ENCODE data around the gene FMNL2.
A peak's percentile ranks its signal among the peaks of the same experiment; 100 is the strongest.

FMNL2 gene

DNA sequence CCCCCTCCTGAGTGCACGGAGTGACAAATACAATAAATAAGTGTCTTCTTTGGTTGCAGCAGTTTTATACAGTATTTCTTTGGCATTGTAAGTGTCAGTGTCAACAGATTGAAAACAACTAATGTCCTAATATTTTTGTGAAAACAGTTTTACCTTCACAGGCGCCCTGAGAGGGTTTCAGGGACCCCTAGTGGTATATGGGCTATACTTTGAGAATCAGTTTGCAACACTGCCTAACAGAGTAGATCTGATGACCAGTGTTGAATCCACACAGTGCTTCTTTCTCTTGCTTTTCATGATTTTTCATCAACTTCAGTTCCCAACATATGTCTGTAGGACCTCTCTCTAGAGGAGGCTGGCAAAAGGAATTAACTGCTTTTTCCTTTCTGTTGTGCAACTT is 220.1 kb downstream of the FMNL2 start:
- FAIRE-seq = no peak
- no peak for TF ChIP-seq POLR2A (IDR thresholded peaks at IDR 0.05; ENCODE audit: low read depth, low read length)
- TF ChIP-seq POLR2AphosphoS5 (IDR thresholded peaks at IDR 0.05; ENCODE audit: low read depth, low read length) = no peak
- no peak for TF ChIP-seq PAX5 (IDR thresholded peaks at IDR 0.05; ENCODE audit: insufficient read depth, low read length, severe bottlenecking)
- no peak for TF ChIP-seq SPI1 (IDR thresholded peaks at IDR 0.05; ENCODE audit: low read depth, low read length)
- no peak for TF ChIP-seq POU2F2 (IDR thresholded peaks at IDR 0.05; ENCODE audit: low read depth, low read length)
- TF ChIP-seq TAF1 (IDR thresholded peaks at IDR 0.05; ENCODE audit: low read depth, low read length) = no peak
- DNase-seq (ENCODE audit: insufficient read length, low spot score) = no peak

DNA sequence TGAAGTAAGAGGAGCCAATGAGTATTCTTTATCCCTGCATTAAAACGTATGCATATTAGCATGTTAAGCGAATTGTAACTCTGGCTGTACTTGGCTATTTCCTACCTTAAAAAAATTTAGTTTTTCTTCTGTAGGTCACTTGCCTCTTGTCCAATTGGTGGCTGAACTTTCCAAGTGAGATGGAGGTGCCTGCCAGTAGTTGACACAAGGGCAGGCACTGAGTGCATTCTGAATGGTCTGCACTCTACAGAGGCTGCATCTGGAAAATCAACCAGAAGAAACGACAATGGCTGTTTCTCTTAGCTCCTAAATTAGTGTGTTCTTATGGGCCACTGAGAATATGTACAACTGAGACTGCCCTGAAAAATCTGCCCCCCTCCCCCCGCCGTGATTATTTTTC is 221.5 kb downstream of the FMNL2 start:
- FAIRE-seq = no peak
- no peak for TF ChIP-seq TAF1 (IDR thresholded peaks at IDR 0.05; ENCODE audit: low read depth, low read length)
- no peak for DNase-seq (ENCODE audit: insufficient read length, low spot score)

DNA sequence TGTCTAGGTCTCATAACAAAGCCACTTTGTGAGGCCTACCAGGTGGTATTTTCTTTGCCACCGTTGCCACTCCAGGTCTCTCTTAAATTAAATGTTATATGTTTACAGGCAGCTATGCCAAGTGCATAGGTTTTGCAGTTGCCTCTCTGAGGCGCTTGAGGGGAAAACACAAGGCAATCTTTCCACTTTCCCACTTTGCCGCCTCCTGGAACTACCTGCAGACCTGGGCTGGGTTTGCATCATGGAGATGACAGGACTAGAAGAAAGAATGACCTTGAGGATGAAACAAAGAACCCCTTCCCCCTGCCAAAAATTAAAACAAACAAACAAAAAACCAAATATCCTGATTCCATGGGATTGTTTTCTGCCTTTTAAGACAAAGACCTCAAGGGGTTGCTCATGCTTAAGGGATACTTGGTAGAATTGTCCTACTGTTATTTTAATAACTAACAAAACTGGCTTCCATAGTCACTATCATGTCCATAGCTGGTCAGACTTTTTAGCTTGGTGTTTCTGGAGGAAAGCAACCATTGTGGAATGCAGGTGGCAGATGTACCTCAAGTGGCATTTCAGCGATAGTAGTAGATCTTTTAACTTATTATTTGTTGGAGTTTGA is 222.4 kb downstream of the FMNL2 start:
- FAIRE-seq (no peak), DNase-seq (ENCODE audit: insufficient read length, low spot score) (no peak)
- TF ChIP-seq POLR2A (IDR thresholded peaks at IDR 0.05; ENCODE audit: low read depth, low read length) (no peak), TAF1 (IDR thresholded peaks at IDR 0.05; ENCODE audit: low read depth, low read length) (no peak), PAX5 (IDR thresholded peaks at IDR 0.05; ENCODE audit: insufficient read depth, low read length, severe bottlenecking) (no peak), SPI1 (IDR thresholded peaks at IDR 0.05; ENCODE audit: low read depth, low read length) (no peak), POLR2AphosphoS5 (IDR thresholded peaks at IDR 0.05; ENCODE audit: low read depth, low read length) (no peak), POU2F2 (IDR thresholded peaks at IDR 0.05; ENCODE audit: low read depth, low read length) (no peak)

DNA sequence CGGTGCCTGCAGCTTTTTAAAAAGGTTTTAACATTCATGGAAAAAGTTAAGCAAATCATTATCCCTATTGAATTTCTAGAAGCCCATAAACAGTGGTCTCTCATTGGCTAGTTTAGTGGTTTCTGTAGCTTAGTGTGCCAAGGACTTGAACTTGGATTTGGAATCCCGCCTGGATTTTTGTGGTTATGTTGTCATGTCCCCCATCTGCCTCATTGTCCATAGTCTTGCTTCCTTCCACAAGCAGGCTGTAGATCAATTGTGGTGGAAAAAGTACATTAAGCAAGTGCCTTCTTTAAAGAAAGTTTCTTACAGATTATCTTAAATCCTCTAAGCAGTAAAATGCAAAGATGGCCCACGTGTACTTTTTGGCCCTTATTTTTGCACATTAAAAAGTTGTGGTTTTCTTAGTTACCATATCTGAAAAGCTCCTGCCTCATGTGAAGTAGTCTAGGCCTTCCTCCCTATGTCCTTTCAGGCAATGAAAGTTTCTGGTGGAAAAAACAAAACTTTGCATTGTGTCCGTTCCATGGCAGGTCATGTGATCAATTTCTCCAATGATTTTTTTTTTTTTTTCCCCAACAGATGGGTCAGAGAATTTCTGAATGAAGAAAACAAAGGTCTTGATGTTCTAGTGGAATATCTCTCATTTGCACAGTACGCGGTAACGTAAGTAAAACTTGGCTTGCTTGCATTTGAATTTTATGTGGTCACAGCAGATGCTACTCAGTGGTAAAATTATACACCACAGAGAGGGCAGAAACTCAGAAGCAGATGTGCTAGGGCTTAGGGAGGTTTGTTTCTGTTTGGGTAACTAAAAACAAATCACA is 223.4 kb downstream of the FMNL2 start:
- DNase-seq (ENCODE audit: insufficient read length, low spot score) (no peak), FAIRE-seq (no peak)
- no peak for TF ChIP-seq TAF1 (IDR thresholded peaks at IDR 0.05; ENCODE audit: low read depth, low read length)
- no peak for TF ChIP-seq POLR2AphosphoS5 (IDR thresholded peaks at IDR 0.05; ENCODE audit: low read depth, low read length)
- TF ChIP-seq POU2F2 (IDR thresholded peaks at IDR 0.05; ENCODE audit: low read depth, low read length) = no peak
- TF ChIP-seq POLR2A (IDR thresholded peaks at IDR 0.05; ENCODE audit: low read depth, low read length) = no peak
- TF ChIP-seq SPI1 (IDR thresholded peaks at IDR 0.05; ENCODE audit: low read depth, low read length) = no peak
- no peak for TF ChIP-seq PAX5 (IDR thresholded peaks at IDR 0.05; ENCODE audit: insufficient read depth, low read length, severe bottlenecking)

DNA sequence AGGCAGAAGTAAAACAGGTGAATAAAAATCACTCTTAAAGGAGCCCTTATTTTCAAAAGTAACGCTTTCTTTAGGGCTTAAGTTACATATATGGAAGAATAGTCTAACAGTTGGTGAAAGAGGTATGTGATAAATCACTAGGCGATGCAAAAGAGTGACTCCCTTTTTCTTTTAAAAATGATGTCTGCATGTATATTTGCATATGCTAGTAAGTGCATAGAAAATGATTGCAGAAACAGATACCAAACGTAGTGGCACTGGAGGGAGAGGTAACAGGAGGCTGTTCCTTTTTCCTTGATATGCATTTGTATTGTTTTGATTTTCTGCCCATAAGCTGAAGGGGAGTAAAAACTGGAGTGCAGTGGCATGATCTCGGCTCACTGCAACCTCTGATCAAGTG is 224.0 kb downstream of the FMNL2 start:
- TF ChIP-seq POLR2AphosphoS5 (IDR thresholded peaks at IDR 0.05; ENCODE audit: low read depth, low read length) (no peak), POU2F2 (IDR thresholded peaks at IDR 0.05; ENCODE audit: low read depth, low read length) (no peak)
- FAIRE-seq = no peak

DNA sequence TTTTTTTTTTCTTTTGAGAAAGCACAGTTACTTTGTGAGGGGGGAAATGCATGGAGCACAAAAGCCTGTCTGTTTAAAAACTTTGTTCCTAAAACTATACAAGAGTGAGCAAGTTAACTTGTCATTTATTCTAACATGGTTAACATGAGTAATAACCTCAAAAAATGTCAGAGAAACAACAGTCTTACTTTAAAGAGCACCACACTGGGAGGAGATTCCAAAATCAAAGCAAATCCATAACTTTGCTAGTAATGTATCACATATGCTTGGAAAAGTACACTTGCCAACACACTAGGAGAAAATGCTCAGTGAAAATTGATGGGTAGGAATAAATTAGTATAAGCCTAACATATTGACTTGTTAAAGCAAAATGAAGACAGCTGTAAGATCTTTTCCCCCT is 225.2 kb downstream of the FMNL2 start:
- FAIRE-seq (no peak), DNase-seq (ENCODE audit: insufficient read length, low spot score) (no peak)
- TF ChIP-seq SPI1 (IDR thresholded peaks at IDR 0.05; ENCODE audit: low read depth, low read length) (no peak), POLR2AphosphoS5 (IDR thresholded peaks at IDR 0.05; ENCODE audit: low read depth, low read length) (no peak), TAF1 (IDR thresholded peaks at IDR 0.05; ENCODE audit: low read depth, low read length) (no peak), PAX5 (IDR thresholded peaks at IDR 0.05; ENCODE audit: insufficient read depth, low read length, severe bottlenecking) (no peak), POLR2A (IDR thresholded peaks at IDR 0.05; ENCODE audit: low read depth, low read length) (no peak), POU2F2 (IDR thresholded peaks at IDR 0.05; ENCODE audit: low read depth, low read length) (no peak)

More for the DNA sequence above, 224.0 kb downstream of the FMNL2 start:
- no peak for DNase-seq (ENCODE audit: insufficient read length, low spot score)

DNA sequence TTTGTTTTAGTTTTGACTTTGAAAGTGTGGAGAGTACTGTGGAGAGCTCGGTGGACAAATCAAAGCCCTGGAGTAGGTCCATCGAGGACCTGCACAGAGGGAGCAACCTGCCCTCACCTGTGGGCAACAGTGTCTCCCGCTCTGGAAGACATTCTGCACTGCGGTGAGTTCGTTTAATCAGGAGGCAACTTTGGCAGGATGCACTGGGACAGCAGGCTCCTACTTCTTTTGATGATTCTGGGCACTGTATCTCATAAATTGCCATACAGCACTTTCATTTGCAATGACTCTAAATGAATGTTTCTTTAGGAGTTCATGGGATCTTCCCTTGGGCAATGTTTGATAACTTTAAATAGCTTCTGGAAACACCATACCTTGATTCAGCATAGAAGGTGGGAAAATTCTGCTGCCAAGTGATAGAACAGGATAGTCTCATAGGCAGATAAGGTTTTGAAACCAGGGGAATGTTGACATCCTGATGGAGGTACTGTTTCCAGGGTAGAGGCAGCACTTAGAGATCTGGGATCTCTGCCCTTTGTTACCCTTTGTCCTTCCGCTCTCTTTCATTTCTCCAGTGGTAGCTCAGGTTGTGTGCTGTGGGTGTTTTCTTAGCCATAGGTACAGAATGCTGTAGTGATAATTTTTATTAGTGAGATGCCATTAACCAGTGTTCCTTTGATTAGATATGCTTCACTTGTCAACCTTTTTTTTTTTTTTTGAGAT is 226.1 kb downstream of the FMNL2 start:
- no peak for TF ChIP-seq PAX5 (IDR thresholded peaks at IDR 0.05; ENCODE audit: insufficient read depth, low read length, severe bottlenecking)
- TF ChIP-seq POLR2AphosphoS5 (IDR thresholded peaks at IDR 0.05; ENCODE audit: low read depth, low read length) = no peak
- TF ChIP-seq POU2F2 (IDR thresholded peaks at IDR 0.05; ENCODE audit: low read depth, low read length) = no peak
- TF ChIP-seq TAF1 (IDR thresholded peaks at IDR 0.05; ENCODE audit: low read depth, low read length) = no peak
- TF ChIP-seq SPI1 (IDR thresholded peaks at IDR 0.05; ENCODE audit: low read depth, low read length) = no peak
- TF ChIP-seq POLR2A (IDR thresholded peaks at IDR 0.05; ENCODE audit: low read depth, low read length) = no peak
- FAIRE-seq (peak; percentile 13), DNase-seq (ENCODE audit: insufficient read length, low spot score) (no peak)

DNA sequence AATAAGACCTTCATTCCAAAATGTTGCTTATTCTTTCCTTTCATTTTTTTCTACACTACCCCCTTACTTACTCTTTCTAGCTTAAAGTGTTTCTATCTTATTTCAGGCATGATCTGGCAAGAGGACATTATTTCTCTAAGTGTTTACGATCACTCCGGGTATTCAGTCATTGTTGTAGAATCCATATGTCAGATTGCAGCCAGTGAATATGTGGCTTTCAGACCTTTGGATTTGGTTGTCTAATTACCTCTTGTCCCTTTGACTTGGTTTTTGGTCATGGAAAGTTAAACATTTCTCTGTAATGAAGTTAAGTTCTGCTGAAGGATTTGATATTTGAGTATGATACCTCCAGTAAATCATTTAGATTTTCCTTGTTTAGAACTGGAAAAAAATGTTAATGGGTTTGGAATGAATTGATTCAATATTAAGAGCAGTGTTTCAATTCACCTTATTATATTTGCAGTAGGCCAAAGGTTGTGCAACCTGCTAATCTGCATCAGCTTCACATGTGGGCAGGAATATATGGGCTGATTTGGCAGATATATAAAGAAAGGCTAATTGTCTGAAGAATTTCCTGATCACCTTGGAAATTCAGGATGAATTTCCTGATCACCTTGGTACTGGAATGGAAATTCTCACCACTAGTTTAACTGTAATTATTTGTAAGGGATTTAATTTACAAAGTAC is 227.4 kb downstream of the FMNL2 start:
- no peak for FAIRE-seq
- TF ChIP-seq PAX5 (IDR thresholded peaks at IDR 0.05; ENCODE audit: insufficient read depth, low read length, severe bottlenecking) (no peak), POLR2A (IDR thresholded peaks at IDR 0.05; ENCODE audit: low read depth, low read length) (no peak), POU2F2 (IDR thresholded peaks at IDR 0.05; ENCODE audit: low read depth, low read length) (no peak), POLR2AphosphoS5 (IDR thresholded peaks at IDR 0.05; ENCODE audit: low read depth, low read length) (no peak), TAF1 (IDR thresholded peaks at IDR 0.05; ENCODE audit: low read depth, low read length) (no peak), SPI1 (IDR thresholded peaks at IDR 0.05; ENCODE audit: low read depth, low read length) (no peak)

DNA sequence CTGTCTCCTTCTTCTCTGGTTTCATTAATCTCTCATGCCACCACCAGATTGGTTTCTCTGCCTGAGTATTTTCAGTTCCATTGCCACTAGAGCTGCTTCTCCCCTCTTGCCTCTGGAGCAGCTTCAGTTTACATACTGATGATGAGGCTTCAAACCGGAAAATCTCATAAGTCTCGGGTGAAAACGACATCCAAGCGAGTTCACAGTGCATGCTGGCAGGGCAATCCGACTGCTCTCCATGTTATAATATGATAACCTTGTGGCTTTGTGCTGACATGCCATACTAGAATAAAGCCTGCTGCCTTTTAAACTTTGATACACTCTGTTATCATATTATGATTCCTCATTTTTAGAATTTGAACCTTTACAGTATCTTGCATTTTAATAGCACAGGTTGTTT is 228.8 kb downstream of the FMNL2 start:
- no peak for DNase-seq (ENCODE audit: insufficient read length, low spot score)
- TF ChIP-seq TAF1 (IDR thresholded peaks at IDR 0.05; ENCODE audit: low read depth, low read length) (no peak), PAX5 (IDR thresholded peaks at IDR 0.05; ENCODE audit: insufficient read depth, low read length, severe bottlenecking) (no peak), POU2F2 (IDR thresholded peaks at IDR 0.05; ENCODE audit: low read depth, low read length) (no peak), SPI1 (IDR thresholded peaks at IDR 0.05; ENCODE audit: low read depth, low read length) (no peak), POLR2A (IDR thresholded peaks at IDR 0.05; ENCODE audit: low read depth, low read length) (no peak), POLR2AphosphoS5 (IDR thresholded peaks at IDR 0.05; ENCODE audit: low read depth, low read length) (no peak)
- FAIRE-seq = no peak

More for the DNA sequence above, 227.4 kb downstream of the FMNL2 start:
- no peak for DNase-seq (ENCODE audit: insufficient read length, low spot score)
